ENCODE data around the gene SNUPN.

Gene SNUPN

DNA sequence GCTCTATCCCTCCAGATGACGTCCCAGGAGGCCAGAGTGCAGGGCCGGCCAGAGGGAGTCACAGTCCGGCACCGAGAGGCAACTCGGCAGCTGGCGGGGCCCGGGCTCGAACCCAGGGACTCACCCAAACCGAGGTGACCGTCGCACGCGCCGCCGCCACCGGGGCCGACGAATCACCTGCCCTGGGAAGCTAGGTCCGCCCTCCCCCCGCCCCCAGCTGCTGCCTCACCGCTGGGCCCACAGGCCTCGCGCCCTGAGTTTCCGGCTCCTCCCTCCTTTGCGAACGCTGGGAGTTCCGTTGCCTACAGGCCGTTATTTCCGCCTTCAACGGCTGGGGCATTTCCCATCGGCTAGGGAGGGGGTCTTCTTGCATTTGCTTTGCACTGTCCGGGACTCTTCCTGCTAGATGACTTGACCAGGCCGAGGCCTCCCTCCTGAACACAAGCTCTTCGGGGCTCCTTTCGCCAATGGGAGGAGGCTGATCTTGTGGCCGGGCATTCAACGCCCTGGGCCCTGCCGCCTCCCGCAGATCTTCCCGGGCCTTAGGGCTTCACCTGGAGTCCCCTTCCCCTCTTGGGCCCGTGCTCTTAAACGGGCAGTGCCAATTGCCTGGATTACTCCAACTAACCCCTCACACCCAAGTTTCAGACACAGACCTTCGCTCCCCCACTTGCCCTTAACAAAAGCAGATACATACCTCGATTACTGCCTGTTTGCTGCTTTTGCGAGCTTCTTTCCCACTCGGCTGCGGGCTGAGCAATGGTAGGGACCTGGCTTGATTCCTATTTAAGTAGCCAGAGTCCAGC is at the start of gene SNUPN:
TSS of gene SNUPN (minus strand) at position 184 of the 806 bp plus-strand sequence. CDS start 4,674 bp downstream, outside the sequence.
- no peak for FAIRE-seq

DNA sequence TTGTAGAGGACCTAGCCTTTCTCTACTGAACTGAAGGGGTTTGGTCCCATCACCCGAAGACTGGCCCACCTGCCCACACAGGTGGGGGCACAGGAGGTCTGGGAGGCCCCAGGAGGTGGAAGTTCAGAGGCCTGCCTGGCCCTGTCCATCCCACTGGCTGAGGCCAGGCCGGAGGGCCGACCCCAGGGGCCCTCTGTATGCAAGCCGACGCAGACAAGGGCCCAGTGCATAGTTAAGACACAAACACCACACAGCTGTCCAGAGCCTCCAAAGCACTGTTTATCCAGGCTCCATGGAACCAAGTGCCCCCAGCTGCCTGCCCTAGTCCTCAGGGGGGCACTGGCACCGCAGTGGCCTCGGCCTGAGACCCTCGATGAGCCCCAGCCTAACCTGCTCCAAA is 48.8 kb upstream of the SNUPN start:
- no peak for FAIRE-seq

DNA sequence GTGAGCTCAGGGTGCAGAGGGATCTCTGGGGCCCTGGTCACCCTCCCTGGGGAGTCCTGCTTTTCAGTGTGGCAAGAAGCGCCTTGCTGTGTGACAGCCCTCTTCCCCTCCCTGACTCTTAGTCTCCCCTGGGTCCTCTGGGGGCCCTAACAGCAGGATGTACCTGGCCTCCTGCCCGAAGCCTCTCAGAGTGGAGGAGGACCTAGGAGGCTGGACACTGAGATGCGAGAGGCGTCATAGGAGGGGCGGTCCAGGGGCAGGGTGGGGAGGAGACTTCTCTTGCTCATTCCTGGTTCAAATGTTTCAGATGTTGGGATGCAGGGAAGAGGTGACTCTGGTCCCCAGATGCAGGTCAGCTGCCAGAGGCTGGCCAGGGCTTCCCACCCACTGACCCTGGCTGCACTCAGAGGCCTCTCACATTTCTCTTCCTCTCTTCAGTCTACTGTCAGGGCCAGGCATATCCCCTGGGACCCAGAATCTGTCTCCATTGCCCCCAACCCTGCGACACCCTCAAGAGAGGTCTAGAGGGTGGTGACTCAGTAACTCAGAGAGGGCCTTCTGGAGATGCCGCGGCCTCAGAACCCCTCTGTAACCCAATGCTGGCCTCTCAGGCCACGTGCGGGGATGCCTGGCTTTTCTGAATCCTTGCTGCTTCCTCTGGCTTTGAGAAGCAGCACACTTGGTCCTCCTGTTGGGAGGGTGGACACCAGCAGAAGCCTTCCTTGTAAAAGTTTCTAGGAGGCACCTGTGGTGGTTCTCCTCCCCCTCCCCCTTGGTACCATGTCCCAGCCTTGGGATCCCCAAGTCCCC is 48.1 kb upstream of the SNUPN start:
- FAIRE-seq = no peak

GRCh38 chr15:75672646-75673425 is 47.3 kb upstream of the SNUPN start:
- no peak for FAIRE-seq

DNA sequence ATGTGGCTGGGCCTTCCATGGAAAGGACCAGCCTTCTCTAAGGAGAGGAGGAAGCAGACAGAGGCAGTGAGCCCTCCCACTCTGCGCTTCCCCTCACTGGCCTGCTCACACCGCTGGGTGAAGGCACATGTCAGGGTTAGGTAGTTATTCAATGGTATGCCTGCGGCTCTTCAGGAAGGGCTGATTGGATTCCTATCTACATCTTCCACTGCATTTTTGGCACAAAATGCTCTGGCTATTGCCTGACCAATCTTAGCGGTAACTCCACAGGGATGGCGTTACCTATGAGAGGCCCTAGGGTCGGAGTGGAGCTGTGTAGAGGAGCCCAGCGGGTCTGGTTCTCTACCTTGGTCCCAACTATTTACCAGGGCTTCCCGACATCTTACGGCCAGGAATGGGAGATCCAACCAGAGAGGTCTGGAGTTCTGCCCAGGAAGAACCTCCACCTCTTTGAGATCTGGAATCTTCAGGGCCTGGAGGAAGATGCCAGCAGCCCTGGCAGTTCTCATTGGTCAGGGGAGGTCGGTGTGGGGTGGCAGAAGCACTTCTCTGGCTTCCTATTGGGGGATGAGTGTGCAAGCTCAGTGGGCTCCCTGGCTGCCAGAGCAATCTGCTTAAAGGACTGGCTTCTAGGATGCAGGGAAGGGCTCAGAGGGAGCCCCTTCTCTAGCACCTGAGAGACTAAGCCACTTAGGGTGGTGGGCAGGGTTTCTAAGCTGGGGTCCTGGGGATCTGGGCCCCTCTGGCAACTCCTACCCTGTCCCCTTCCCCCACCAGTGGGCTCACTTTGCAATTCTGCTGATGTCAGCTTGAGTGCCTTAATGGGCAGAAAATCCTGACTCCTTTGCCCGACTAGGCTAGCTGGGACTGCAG is 46.4 kb upstream of the SNUPN start:
- FAIRE-seq = no peak

DNA sequence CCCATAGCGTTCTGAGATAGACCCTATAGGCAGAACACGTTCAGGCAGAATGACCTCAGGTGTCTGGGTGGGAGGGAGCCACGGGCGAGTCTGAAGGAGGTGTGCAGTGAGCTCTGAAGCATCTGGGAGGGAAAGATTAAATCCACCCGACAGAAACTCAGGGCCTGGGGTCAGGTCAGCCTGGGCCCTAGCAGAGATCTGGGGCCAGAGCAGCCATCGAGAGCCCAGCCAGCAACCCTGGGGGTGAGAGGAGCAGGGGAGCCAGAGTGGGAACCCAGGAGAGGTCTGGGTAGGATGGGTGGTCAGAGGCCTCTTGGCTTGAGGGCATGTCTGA is 44.3 kb upstream of the SNUPN start:
- no peak for FAIRE-seq

- no peak for FAIRE-seq
These were observed 43.8 kb upstream of the SNUPN start for GRCh38 chr15:75669191-75669878.

- no peak for FAIRE-seq
These were observed 41.4 kb upstream of the SNUPN start for GRCh38 chr15:75666823-75667501.

- FAIRE-seq = no peak
These were observed 38.5 kb upstream of the SNUPN start for GRCh38 chr15:75663931-75664421.

GRCh38 chr15:75662823-75663519 is 37.4 kb upstream of the SNUPN start:
- no peak for FAIRE-seq

DNA sequence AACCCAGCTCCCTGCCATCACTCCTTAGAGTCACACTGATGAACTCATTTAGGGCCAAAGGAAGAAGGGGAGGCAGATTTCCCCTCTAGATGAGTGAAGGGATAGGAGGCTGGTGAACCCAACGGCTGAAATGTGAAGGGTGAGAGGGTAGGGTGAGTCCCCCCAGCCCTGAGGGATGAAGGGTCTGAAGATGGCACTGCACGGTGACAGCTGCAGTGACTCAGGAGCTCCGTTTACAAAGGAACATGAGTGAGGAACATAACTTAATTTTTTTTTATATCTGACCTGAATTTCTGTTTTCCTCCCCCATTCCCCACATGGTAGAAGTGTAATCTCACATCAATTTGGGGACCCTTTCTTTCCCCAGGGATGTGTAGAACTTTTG is 36.2 kb upstream of the SNUPN start:
- FAIRE-seq = no peak

- no peak for FAIRE-seq
These were observed 35.7 kb upstream of the SNUPN start for GRCh38 chr15:75661100-75661755.

- no peak for FAIRE-seq
These were observed 34.6 kb upstream of the SNUPN start for GRCh38 chr15:75659928-75660645.

- no peak for FAIRE-seq
These were observed 33.7 kb upstream of the SNUPN start for GRCh38 chr15:75659141-75659771.

DNA sequence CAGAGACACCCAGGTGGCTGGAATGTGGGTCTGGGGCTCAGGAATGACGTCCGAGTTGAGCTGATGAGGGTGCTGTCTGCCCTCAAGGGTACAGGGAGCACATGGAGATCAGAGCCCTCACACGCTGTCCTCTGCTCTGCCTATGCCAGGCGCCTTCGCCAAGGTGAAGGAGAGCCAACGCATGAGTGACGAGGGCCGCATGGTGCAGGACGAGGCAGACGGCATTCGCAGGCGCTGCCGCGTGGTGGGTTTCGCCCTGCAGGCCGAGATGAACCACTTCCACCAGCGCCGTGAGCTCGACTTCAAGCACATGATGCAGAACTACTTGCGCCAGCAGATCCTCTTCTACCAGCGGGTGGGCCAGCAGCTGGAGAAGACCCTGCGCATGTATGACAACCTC is 31.3 kb upstream of the SNUPN start:
- no peak for FAIRE-seq

DNA sequence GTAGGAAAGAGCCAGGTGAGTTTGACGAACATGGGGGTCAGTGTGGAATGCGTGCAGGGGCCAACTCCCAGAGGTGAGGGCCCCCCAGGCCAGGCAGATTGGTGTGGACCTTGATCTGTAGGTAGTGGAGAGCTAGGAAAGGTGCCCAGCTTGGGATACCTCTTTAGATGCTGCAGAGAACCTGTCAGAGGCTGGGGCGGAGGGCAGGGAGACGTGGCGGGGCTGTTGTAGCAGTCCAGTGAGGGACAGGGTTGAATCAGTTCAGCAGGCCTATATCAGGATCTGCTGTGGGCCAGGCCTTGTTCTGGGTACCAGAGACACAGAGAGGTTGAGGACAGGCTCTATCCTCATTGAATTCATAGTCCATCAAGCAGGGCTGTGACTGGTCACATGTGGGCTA is 30.8 kb upstream of the SNUPN start:
- no peak for FAIRE-seq

DNA sequence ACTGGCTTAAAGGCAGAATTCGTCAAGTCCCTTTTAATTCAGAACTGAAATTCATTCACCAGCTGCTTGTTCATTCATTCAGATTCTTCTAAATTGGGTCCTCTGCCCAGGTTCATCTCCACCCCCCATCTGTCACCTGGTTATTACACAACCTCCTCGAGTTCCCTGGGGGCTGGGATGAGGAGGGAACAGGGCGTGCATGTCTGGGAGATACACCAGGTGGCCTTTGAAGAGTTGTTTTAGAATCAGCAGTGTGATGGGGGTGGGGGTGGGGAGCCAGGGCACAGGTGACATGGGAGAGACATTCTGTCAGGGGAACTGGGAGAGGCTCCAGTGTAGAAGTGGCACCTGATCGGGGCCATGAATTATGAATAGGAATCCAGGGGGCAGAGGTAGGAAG is 30.4 kb upstream of the SNUPN start:
- no peak for FAIRE-seq

GRCh38 chr15:75654201-75654907 is 28.8 kb upstream of the SNUPN start:
- no peak for FAIRE-seq
